HEK293T (cell line): ENCODE data around the gene MIB2.

ENCODE experiments used
- ARNT ChIP-seq: fragments of 450-650 bp; IDR thresholded peaks from 2 replicates; pipeline ENCODE4 v1.6.1; 2017; ENCODE audit warnings: mild to moderate bottlenecking
- BHLHE40 ChIP-seq: fragments of 450-650 bp; IDR thresholded peaks from 2 replicates; pipeline ENCODE4 v1.6.1; 2016; ENCODE audit warnings: mild to moderate bottlenecking, moderate library complexity, borderline replicate concordance
- ELF4 ChIP-seq: fragments of 450-650 bp; IDR thresholded peaks from 2 replicates; pipeline ENCODE4 v1.6.1; 2017; ENCODE audit warnings: antibody characterized with exemption
- FOXA1 ChIP-seq: fragments of 450-650 bp; IDR thresholded peaks from 2 replicates; pipeline ENCODE4 v1.6.1; 2016; ENCODE audit warnings: mild to moderate bottlenecking
- FOXK2 ChIP-seq: fragments of 450-650 bp; IDR thresholded peaks from 2 replicates; pipeline ENCODE4 v1.6.1; 2016; ENCODE audit warnings: mild to moderate bottlenecking
- FOXM1 ChIP-seq: fragments of 450-650 bp; IDR thresholded peaks from 2 replicates; pipeline ENCODE4 v1.6.1; 2017; ENCODE audit warnings: mild to moderate bottlenecking, borderline replicate concordance
- HDGF ChIP-seq: fragments of 450-650 bp; IDR thresholded peaks from 2 replicates; pipeline ENCODE4 v1.6.1; 2017; ENCODE audit warnings: antibody characterized with exemption, borderline replicate concordance
- LEF1 ChIP-seq: fragments of 450-650 bp; IDR thresholded peaks from 2 replicates; pipeline ENCODE4 v1.6.1; 2017; ENCODE audit warnings: mild to moderate bottlenecking, borderline replicate concordance
- NFRKB ChIP-seq: fragments of 450-650 bp; IDR thresholded peaks from 2 replicates; pipeline ENCODE4 v1.6.1; 2016; ENCODE audit warnings: mild to moderate bottlenecking, moderate library complexity
- SP1 ChIP-seq: fragments of 450-650 bp; IDR thresholded peaks from 2 replicates; pipeline ENCODE4 v1.6.1; 2017
- SUZ12 ChIP-seq: fragments of 450-650 bp; IDR thresholded peaks from 2 replicates; pipeline ENCODE4 v1.6.1; 2016; ENCODE audit warnings: mild to moderate bottlenecking
- TARDBP ChIP-seq: fragments of 450-650 bp; IDR thresholded peaks from 2 replicates; pipeline ENCODE4 v1.6.1; 2016

GRCh38 chr1:1583347-1584010 lies 31.8 kb upstream of the MIB2 start:
- TF ChIP-seq NFRKB (no peak), ARNT (no peak), ELF4 (no peak), FOXM1 (no peak), BHLHE40 (no peak), FOXK2 (no peak), SUZ12 (no peak), SP1 (no peak), HDGF (no peak), TARDBP (no peak), FOXA1 (no peak), LEF1 (no peak)
